A673 (cell line): Measurements from ENCODE around the gene USF2.

Source experiments
- CTCF ChIP-seq: fragments of 300-800, 200-600 bp; sonication (generic); conservative IDR thresholded peaks from 2 replicates; pipeline ENCODE4 v1.5.1; 2017; ENCODE audit warnings: low read depth, mild to moderate bottlenecking, antibody characterized with exemption, low read length, moderate library complexity, mixed read lengths
- EZH2 ChIP-seq: fragments of 200-600 bp; sonication (generic); IDR thresholded peaks from 2 replicates; pipeline ENCODE4 v1.6.1; 2017; ENCODE audit warnings: borderline replicate concordance, low read depth, mild to moderate bottlenecking, mixed read lengths, antibody characterized with exemption, low read length; ENCODE audit not compliant: poor library complexity, severe bottlenecking

- TF ChIP-seq CTCF, result no peak
- TF ChIP-seq EZH2, result no peak
These were observed 60.1 kb downstream of the USF2 start, which contains the start of gene CD22 for GRCh38 chr19:35328851-35329285.
